ENCODE data around the gene ANXA1.

GRCh38 chr9:73204936-73205335 is 53.3 kb downstream of the ANXA1 start:
- TF ChIP-seq POLR2A (IDR thresholded peaks at IDR 0.05; ENCODE audit: low read depth, low read length), result no peak
- no peak for TF ChIP-seq POLR2AphosphoS5 (IDR thresholded peaks at IDR 0.05; ENCODE audit: low read depth, low read length)

All from GM12891 (cell line).